Bronchial epithelial cell (primary cell): ENCODE data around the gene TCEANC. TPM values are rescaled to one million over a fixed set of nuclear protein-coding genes. Genes with fewer than 3 reads are reported as not detected.
A peak's percentile ranks its signal among the peaks of the same experiment; 100 is the strongest.

Experiments used
- DNase-seq: peaks from one replicate; pipeline ENCODE4 v3.0.0-alpha.2; 2010; ENCODE audit warnings: low read depth
- FAIRE-seq: peaks from 2 replicates; lab custom pipeline; 2011; peaks lifted over from hg19 to GRCh38; lab: Jason Lieb, UNC
- H3K27me3 ChIP-seq: 2 replicates; pipeline ENCODE4 v1.5.1; 2011; ENCODE audit warnings: low read length; ENCODE audit not compliant: control insufficient read depth, insufficient read depth
- H3K36me3 ChIP-seq: 2 replicates; pipeline ENCODE4 v1.5.1; 2011; ENCODE audit warnings: low read length; ENCODE audit not compliant: control insufficient read depth, insufficient read depth
- H3K4me3 ChIP-seq: 2 replicates; pipeline ENCODE4 v1.5.1; 2011; ENCODE audit warnings: mild to moderate bottlenecking, low read depth, low read length, control low read depth
- total RNA-seq: library from RNA; depleted of rRNA; stranded (reverse); fragments of >200 nt; gene quantifications from 2 replicates; pipeline ENCODE4 v1.2.1, GENCODE V29; 2014
- TF ChIP-seq, protein P1 (sequence below): IDR thresholded peaks from 2 replicates; pipeline ENCODE4 v1.5.1; 2011; ENCODE audit warnings: mild to moderate bottlenecking, moderate library complexity, low read length, control low read depth, inconsistent platforms; ENCODE audit not compliant: insufficient read depth, severe bottlenecking

The TCEANC gene
- total RNA-seq, 1 donor from 2014 or later: 2.1 TPM

DNA sequence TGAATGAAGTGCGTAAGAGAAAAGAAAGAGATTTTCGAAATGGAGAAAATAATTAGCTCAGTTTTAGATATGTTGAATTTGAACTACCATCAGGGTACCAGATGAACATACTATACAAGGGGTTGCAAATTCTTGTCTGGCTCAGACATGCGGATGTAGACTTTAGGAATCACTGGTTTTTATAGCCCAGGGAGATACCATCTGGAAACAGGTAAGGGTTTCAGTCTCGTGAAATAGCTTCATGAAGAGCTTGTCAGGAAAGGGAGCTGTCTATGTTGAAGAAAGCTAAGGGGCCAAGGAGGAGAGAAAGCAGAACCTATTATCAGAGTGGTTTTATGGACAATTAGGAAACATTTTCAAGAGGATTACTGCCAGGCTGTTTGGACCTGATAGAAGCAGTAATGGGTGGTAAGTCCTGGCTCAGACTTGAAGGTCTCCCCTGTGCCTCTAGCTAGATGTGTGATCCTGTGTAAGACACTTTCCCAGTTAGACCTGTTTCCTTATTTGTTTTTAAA is 42.7 kb downstream of the TCEANC start:
- DNase-seq: no peak
- Histone ChIP-seq H3K27me3 (no peaks in the 10 kb centered on the region), H3K4me3 (no peak overlapping the region), H3K36me3 (no peaks in the 10 kb centered on the region)
- TF ChIP-seq, protein P1, sequence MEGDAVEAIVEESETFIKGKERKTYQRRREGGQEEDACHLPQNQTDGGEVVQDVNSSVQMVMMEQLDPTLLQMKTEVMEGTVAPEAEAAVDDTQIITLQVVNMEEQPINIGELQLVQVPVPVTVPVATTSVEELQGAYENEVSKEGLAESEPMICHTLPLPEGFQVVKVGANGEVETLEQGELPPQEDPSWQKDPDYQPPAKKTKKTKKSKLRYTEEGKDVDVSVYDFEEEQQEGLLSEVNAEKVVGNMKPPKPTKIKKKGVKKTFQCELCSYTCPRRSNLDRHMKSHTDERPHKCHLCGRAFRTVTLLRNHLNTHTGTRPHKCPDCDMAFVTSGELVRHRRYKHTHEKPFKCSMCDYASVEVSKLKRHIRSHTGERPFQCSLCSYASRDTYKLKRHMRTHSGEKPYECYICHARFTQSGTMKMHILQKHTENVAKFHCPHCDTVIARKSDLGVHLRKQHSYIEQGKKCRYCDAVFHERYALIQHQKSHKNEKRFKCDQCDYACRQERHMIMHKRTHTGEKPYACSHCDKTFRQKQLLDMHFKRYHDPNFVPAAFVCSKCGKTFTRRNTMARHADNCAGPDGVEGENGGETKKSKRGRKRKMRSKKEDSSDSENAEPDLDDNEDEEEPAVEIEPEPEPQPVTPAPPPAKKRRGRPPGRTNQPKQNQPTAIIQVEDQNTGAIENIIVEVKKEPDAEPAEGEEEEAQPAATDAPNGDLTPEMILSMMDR: no peak
- no peak for FAIRE-seq

DNA sequence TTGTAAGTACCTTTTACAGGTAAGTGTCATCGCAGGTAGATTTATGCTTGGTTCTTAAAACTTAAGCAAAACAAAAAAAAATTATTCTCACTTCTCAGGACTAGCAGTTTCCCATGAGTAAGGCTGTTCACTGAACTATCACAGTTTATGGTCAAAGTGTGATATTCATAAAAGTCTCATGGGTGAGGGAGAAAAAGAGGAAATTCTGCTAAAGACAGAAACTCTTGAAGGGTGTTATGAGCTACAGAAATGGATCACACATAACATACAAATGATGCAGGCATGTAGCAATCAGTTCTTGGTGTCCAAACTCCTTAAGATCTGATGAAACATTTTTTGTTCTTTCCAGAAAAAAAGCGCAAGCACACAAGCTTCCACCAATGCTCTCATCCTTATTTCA is 44.5 kb downstream of the TCEANC start:
- DNase-seq (no peak), FAIRE-seq (no peak)
- no peaks in the 10 kb centered on the region for H3K36me3 ChIP-seq
- H3K27me3 ChIP-seq: no peaks in the 10 kb centered on the region
- H3K4me3 ChIP-seq: no peak overlapping the region
- TF ChIP-seq, protein P1: no peak

DNA sequence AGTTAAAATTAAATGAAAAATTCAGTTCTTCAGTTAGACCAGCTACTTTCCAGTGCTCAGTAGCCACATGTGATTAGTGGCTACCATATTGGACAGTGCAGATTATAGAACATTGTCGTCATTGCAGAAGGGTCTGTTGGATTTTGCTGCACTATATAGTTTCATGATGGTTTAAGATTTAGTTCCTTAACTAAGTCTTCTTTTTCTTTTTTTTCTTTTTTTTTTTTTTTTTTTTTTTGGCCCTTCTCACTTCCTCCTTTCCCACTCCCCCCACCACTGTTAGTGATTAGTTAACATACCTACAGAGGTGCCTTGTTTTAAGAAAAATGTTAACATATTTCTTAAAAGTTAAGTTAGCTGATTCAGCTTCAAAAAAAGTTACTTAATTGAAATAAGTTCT is 45.0 kb downstream of the TCEANC start:
- Histone ChIP-seq H3K4me3 (no peak overlapping the region), H3K27me3 (no peaks in the 10 kb centered on the region), H3K36me3 (no peaks in the 10 kb centered on the region)
- TF ChIP-seq, protein P1: no peak
- FAIRE-seq (no peak), DNase-seq (no peak)

DNA sequence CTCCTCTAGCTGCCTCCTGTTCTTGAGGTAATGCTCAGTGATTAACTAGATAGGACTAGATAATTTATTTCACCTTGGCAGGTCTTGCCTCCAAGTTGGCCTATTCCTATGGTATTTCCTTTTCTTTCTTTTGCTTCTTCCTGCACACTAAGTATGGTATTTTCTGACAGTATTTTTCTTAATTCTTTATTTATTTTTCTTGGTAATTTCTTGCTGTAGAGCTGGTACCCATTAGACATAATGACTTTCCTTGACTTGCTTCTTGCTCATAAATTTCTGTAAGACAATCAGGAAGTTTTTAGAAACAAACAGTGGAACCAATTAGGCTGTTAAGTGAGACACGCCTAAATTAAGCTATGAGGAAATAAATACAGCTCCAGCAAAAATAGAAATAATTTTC is 45.5 kb downstream of the TCEANC start:
- DNase-seq (no peak), FAIRE-seq (no peak)
- Histone ChIP-seq H3K27me3 (no peaks in the 10 kb centered on the region), H3K4me3 (no peak overlapping the region), H3K36me3 (no peaks in the 10 kb centered on the region)
- TF ChIP-seq, protein P1: no peak

DNA sequence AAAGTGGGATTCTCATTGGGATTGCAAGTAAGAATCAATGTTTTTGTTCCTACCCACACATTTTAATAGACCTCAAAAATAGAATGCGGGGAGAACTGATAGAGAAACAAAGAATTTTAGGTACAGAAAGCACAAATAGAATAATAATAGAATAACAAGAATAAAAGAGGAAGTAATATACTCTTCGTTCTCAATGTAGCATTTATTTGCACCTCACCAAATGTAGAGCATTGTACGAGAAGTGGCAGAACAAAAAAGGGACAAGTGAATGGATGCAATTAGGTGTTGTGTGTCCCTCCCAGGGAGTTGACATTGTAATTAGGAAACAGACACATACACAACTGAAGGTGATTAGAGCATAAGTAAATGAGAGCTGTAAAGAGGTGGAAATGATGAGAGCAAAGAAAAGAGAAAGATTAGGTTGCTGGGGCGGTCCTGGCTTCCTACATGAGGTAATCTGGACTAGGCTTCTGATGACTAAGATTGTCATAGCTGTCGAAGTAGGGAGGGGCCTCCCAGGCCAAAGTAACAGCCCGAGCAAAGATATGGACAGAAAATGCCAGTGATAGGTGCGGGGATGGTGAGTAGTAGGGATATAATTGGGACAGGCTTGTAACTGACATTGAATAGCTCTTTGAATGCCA is 46.4 kb downstream of the TCEANC start:
- Histone ChIP-seq H3K36me3 (no peaks in the 10 kb centered on the region), H3K4me3 (no peak overlapping the region), H3K27me3 (no peaks in the 10 kb centered on the region)
- TF ChIP-seq, protein P1: no peak
- DNase-seq (peak; percentile 47), FAIRE-seq (no peak)

DNA sequence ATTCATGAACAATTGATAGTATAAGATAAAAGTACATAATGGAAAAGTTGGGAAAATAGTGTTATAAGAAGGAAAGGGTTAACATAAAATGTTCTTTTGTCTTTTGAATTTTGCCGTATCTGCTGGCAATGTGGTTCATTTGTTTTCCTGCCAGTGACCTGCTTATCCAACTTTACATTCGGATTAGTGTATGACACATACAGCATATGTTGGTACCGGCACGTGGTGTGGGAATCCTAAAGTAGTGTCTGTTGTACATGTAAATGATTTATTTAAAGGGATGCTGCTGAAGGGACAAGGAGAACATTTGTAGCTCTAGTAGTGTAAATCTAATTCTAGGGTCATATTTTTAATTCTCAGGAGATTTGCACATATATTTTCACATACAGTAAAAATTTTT is 47.4 kb downstream of the TCEANC start:
- no peak overlapping the region for H3K4me3 ChIP-seq
- FAIRE-seq: no peak

More for the DNA sequence above, 47.4 kb downstream of the TCEANC start:
- TF ChIP-seq, protein P1: no peak
- Histone ChIP-seq H3K27me3 (no peaks in the 10 kb centered on the region), H3K36me3 (no peaks in the 10 kb centered on the region)
- DNase-seq: no peak
